Neural cell (in vitro differentiated cells): ENCODE measurements around the gene RET. TPM values are rescaled to one million over a fixed set of nuclear protein-coding genes. Genes with fewer than 3 reads are reported as not detected.

ENCODE experiments used
- H2AFZ ChIP-seq: fragments of 200-600, 300-800 bp; sonication (generic), shearing (Covaris generic); 2 replicates; pipeline ENCODE4 v1.6.0; 2014; ENCODE audit warnings: low read depth, mild to moderate bottlenecking, antibody characterized with exemption, low read length, moderate library complexity
- H3F3A ChIP-seq: fragments of 200-600 bp; shearing (Covaris generic); 2 replicates; pipeline ENCODE4 v1.6.1; 2016; ENCODE audit warnings: mild to moderate bottlenecking, moderate library complexity, mixed read lengths, antibody characterized with exemption, low read length; ENCODE audit not compliant: insufficient read depth, poor library complexity, severe bottlenecking
- H3K27ac ChIP-seq: fragments of 200-600, 300-800 bp; sonication (generic), shearing (Covaris generic); 2 replicates; pipeline ENCODE4 v1.5.1; 2014; ENCODE audit warnings: mild to moderate bottlenecking, low read length, moderate library complexity
- H3K27me3 ChIP-seq: fragments of 300-800, 200-600 bp; sonication (generic), shearing (Covaris generic); 2 replicates; pipeline ENCODE4 v1.6.0; 2014; ENCODE audit warnings: mild to moderate bottlenecking, low read depth, low read length, moderate library complexity; ENCODE audit not compliant: insufficient read depth
- H3K36me3 ChIP-seq: fragments of 300-800, 200-600 bp; sonication (generic), shearing (Covaris generic); 2 replicates; pipeline ENCODE4 v1.5.1; 2014; ENCODE audit warnings: mild to moderate bottlenecking, antibody characterized with exemption, low read length, moderate library complexity; ENCODE audit not compliant: insufficient read depth
- H3K4me2 ChIP-seq: fragments of 300-800, 200-600 bp; sonication (generic), shearing (Covaris generic); 2 replicates; pipeline ENCODE4 v1.6.0; 2014; ENCODE audit warnings: mild to moderate bottlenecking, low read length
- H3K4me3 ChIP-seq: fragments of 300-800, 200-600 bp; sonication (generic), shearing (Covaris generic); 2 replicates; pipeline ENCODE4 v1.5.1; 2014; ENCODE audit warnings: mild to moderate bottlenecking, low read length, moderate library complexity
- H3K79me2 ChIP-seq: fragments of 200-600 bp; shearing (Covaris generic); replicated peaks from 2 replicates; pipeline ENCODE4 v1.6.0; 2014; ENCODE audit warnings: mild to moderate bottlenecking, low read length, moderate library complexity; ENCODE audit not compliant: insufficient read depth
- H3K9ac ChIP-seq: fragments of 300-800, 200-600 bp; sonication (generic), shearing (Covaris generic); 2 replicates; pipeline ENCODE4 v1.6.1; 2016; ENCODE audit warnings: mild to moderate bottlenecking, low read length, mixed read lengths
- H3K9me2 ChIP-seq: fragments of 200-600 bp; shearing (Covaris generic); 2 replicates; pipeline ENCODE4 v1.6.1; 2016; ENCODE audit warnings: mild to moderate bottlenecking, low read length, mixed read lengths; ENCODE audit not compliant: insufficient read depth
- H3K9me3 ChIP-seq: fragments of 200-600, 300-800 bp; sonication (generic), shearing (Covaris generic); 2 replicates; pipeline ENCODE4 v1.6.1; 2016; ENCODE audit warnings: mild to moderate bottlenecking, mixed run types, low read length, moderate library complexity, mixed read lengths
- H4K20me1 ChIP-seq: fragments of 200-600 bp; shearing (Covaris generic); 2 replicates; pipeline ENCODE4 v1.6.1; 2016; ENCODE audit warnings: mild to moderate bottlenecking, mixed run types; ENCODE audit not compliant: insufficient read depth
- CTCF ChIP-seq: fragments of 450-650 bp; IDR thresholded peaks from 2 replicates; pipeline ENCODE4 v1.5.1; 2014; ENCODE audit warnings: antibody characterized with exemption, mild to moderate bottlenecking, moderate library complexity; ENCODE audit not compliant: poor library complexity, severe bottlenecking
- EP300 ChIP-seq: fragments of 450-650 bp; conservative IDR thresholded peaks from 2 replicates; pipeline ENCODE4 v1.6.1; 2014; ENCODE audit warnings: antibody characterized with exemption, mild to moderate bottlenecking, moderate library complexity; ENCODE audit not compliant: poor library complexity, severe bottlenecking
- EZH2 ChIP-seq: fragments of 200-600, 300-800 bp; shearing (Covaris generic), sonication (generic); IDR thresholded peaks from 2 replicates; pipeline ENCODE4 v1.6.1; 2014; ENCODE audit warnings: antibody characterized with exemption, low read length, borderline replicate concordance, mild to moderate bottlenecking; ENCODE audit not compliant: insufficient read depth, poor library complexity, severe bottlenecking
- MXI1 ChIP-seq: fragments of 450-650 bp; conservative IDR thresholded peaks from 2 replicates; pipeline ENCODE4 v1.6.1; 2014; ENCODE audit warnings: antibody characterized with exemption, mild to moderate bottlenecking; ENCODE audit not compliant: poor library complexity, severe bottlenecking
- POLR2AphosphoS5 ChIP-seq: IDR thresholded peaks from 2 replicates; pipeline ENCODE4 v1.6.1; 2012
- RAD21 ChIP-seq: fragments of 450-650 bp; conservative IDR thresholded peaks from 2 replicates; pipeline ENCODE4 v1.6.1; 2014; ENCODE audit warnings: antibody characterized with exemption, mild to moderate bottlenecking, moderate library complexity
- REST ChIP-seq: IDR thresholded peaks from 2 replicates; pipeline ENCODE4 v1.6.1; 2012; ENCODE audit warnings: borderline replicate concordance
- SMC3 ChIP-seq: fragments of 450-650 bp; conservative IDR thresholded peaks from 2 replicates; pipeline ENCODE4 v1.6.1; 2014; ENCODE audit warnings: antibody characterized with exemption, mild to moderate bottlenecking, moderate library complexity; ENCODE audit not compliant: poor library complexity
- TAF1 ChIP-seq: IDR thresholded peaks from 2 replicates; pipeline ENCODE4 v1.6.1; 2012; ENCODE audit warnings: low read depth
- polyA plus RNA-seq: library from polyadenylated mRNA; depleted of rRNA; stranded (reverse); fragments of >200 nt; gene quantifications from 2 replicates; pipeline ENCODE4 v1.2.3, GENCODE V29; 2014

The RET gene
- polyA plus RNA-seq, 1 donor from 2014 or later, result 1.7 TPM

- Histone ChIP-seq H3K79me2 (no peaks in the 10 kb centered on the region), H3K4me3 (no peak overlapping the region), H3K36me3 (no peaks in the 10 kb centered on the region), H3K27me3 (no peaks in the 10 kb centered on the region), H3K9me2 (no peaks in the 10 kb centered on the region), H3K9ac (no peak overlapping the region), H3K9me3 (no peaks in the 10 kb centered on the region), H3K27ac (no peak overlapping the region), H3K4me2 (no peak overlapping the region), H4K20me1 (no peaks in the 10 kb centered on the region), H3F3A (no peaks in the 10 kb centered on the region), H2AFZ (no peak overlapping the region)
- TF ChIP-seq EZH2 (no peak), TAF1 (no peak), REST (no peak), MXI1 (no peak), POLR2AphosphoS5 (no peak), RAD21 (no peak), SMC3 (no peak), EP300 (no peak), CTCF (no peak)
These were observed 48.5 kb downstream of the RET start for GRCh38 chr10:43125274-43125845.

GRCh38 chr10:43125881-43126731 lies 49.2 kb downstream of the RET start:
- Histone ChIP-seq H3K9me3 (no peaks in the 10 kb centered on the region), H3K79me2 (no peaks in the 10 kb centered on the region), H3K9ac (no peak overlapping the region), H3K36me3 (no peaks in the 10 kb centered on the region), H3F3A (no peaks in the 10 kb centered on the region), H3K4me3 (no peak overlapping the region), H3K27ac (no peak overlapping the region), H3K4me2 (no peak overlapping the region), H4K20me1 (no peaks in the 10 kb centered on the region), H3K27me3 (no peaks in the 10 kb centered on the region), H3K9me2 (no peaks in the 10 kb centered on the region), H2AFZ (no peak overlapping the region)
- TF ChIP-seq CTCF (no peak), RAD21 (no peak), EP300 (no peak), EZH2 (no peak), POLR2AphosphoS5 (no peak), MXI1 (no peak), REST (no peak), TAF1 (no peak), SMC3 (no peak)
